ENCODE data around the gene TRPV3.
"Not testable (repeated sequence)": the region's sequence is repeated elsewhere in the genome, so short reads cannot be mapped to it uniquely, and the experiment has no call there.

TRPV3 gene

GRCh38 chr17:3514873-3515272 lies 42.7 kb downstream of the TRPV3 start:
- no peak for FAIRE-seq

GRCh38 chr17:3514167-3514566 lies 43.4 kb downstream of the TRPV3 start:
- FAIRE-seq = not testable (repeated sequence)

- no peak for FAIRE-seq
Measured at GRCh38 chr17:3513305-3514035, 44.1 kb downstream of the TRPV3 start.

- no peak for FAIRE-seq
Measured at GRCh38 chr17:3512505-3513171, 45.0 kb downstream of the TRPV3 start.

- no peak for FAIRE-seq
Measured at GRCh38 chr17:3511852-3512504, 45.6 kb downstream of the TRPV3 start.

- no peak for FAIRE-seq
Measured at GRCh38 chr17:3510090-3510489, 47.5 kb downstream of the TRPV3 start.

- no peak for FAIRE-seq
Measured at GRCh38 chr17:3507869-3508268, 49.7 kb downstream of the TRPV3 start.

- FAIRE-seq = no peak
Measured at GRCh38 chr17:3507071-3507470, 50.5 kb downstream of the TRPV3 start.

GRCh38 chr17:3506054-3506453 lies 51.6 kb downstream of the TRPV3 start:
- FAIRE-seq = no peak

- no peak for FAIRE-seq
Measured at GRCh38 chr17:3505008-3505407, 52.6 kb downstream of the TRPV3 start.

- no peak for FAIRE-seq
Measured at GRCh38 chr17:3503285-3503684, 54.3 kb downstream of the TRPV3 start.

- FAIRE-seq = no peak
Measured at GRCh38 chr17:3502466-3502865, 55.1 kb downstream of the TRPV3 start.

- FAIRE-seq = no peak
Measured at GRCh38 chr17:3501344-3501743, 56.3 kb downstream of the TRPV3 start.

GRCh38 chr17:3497101-3497500 lies 60.5 kb downstream of the TRPV3 start:
- no peak for FAIRE-seq

- no peak for FAIRE-seq
Measured at GRCh38 chr17:3485481-3486068, 72.0 kb downstream of the TRPV3 start.

- no peak for FAIRE-seq
Measured at GRCh38 chr17:3482852-3483251, 74.8 kb downstream of the TRPV3 start.

- FAIRE-seq = no peak
Measured at GRCh38 chr17:3479988-3480387, 77.6 kb downstream of the TRPV3 start.

GRCh38 chr17:3475812-3476610 lies 81.6 kb downstream of the TRPV3 start, which contains the start of gene ASPA:
Gene ASPA (plus strand): TSS chr17:3475997. CDS start chr17:3476160, 163 bp downstream.
- peak; percentile 45 for FAIRE-seq

- FAIRE-seq = no peak
Measured at GRCh38 chr17:3475251-3475685, 82.3 kb downstream of the TRPV3 start.

- peak; percentile 100 for FAIRE-seq
Measured at GRCh38 chr17:3474212-3474611, 83.4 kb downstream of the TRPV3 start.

- FAIRE-seq = no peak
Measured at GRCh38 chr17:3472137-3472536, 85.5 kb downstream of the TRPV3 start.

GRCh38 chr17:3471599-3471998 lies 86.0 kb downstream of the TRPV3 start, which contains the start of gene SPATA22:
Gene SPATA22 (minus strand): TSS chr17:3471819. CDS start chr17:3469325, 2,494 bp downstream.
- no peak for FAIRE-seq
